Measurements from ENCODE around the gene TARM1.

The TARM1 gene

DNA sequence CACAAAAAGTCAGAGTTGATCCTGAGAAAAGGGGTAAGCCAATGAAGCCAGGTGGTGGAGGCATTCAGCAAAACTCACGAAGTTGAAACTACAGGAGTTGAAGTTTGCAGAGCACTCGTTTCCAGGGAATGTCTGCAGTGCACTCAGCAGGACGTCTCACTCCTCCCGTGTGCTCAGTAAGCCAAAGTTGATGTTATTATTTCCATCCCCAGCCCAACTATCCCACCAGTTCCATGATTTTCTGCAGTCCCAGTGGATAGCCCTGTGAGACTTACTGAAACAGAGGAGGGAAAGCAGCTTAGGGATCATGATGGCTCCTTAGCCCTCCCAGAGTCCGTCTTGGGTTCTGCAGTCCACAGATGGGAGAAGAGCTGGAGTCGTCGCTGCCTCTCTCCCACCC lies at the start of gene TARM1:
Gene TARM1, minus strand, starts transcription at position 334 of the 400 bp plus-strand sequence. Its CDS starts 25 bp downstream, at position 309.
- TF ChIP-seq, protein P1, sequence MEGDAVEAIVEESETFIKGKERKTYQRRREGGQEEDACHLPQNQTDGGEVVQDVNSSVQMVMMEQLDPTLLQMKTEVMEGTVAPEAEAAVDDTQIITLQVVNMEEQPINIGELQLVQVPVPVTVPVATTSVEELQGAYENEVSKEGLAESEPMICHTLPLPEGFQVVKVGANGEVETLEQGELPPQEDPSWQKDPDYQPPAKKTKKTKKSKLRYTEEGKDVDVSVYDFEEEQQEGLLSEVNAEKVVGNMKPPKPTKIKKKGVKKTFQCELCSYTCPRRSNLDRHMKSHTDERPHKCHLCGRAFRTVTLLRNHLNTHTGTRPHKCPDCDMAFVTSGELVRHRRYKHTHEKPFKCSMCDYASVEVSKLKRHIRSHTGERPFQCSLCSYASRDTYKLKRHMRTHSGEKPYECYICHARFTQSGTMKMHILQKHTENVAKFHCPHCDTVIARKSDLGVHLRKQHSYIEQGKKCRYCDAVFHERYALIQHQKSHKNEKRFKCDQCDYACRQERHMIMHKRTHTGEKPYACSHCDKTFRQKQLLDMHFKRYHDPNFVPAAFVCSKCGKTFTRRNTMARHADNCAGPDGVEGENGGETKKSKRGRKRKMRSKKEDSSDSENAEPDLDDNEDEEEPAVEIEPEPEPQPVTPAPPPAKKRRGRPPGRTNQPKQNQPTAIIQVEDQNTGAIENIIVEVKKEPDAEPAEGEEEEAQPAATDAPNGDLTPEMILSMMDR (IDR thresholded peaks at IDR 0.05; ENCODE audit: insufficient read depth, low read length, poor library complexity, severe bottlenecking): no peak
- H3K27me3 ChIP-seq (replicated peaks; ENCODE audit: control insufficient read depth, insufficient read depth, low read length): no peaks in the 10 kb centered on the region
- no peaks in the 10 kb centered on the region for H3K36me3 ChIP-seq (ENCODE audit: control insufficient read depth, insufficient read depth, low read length)
- H3K4me3 ChIP-seq (replicated peaks; ENCODE audit: low read depth, low read length): no peak within 1 kb of the TSS
- DNase-seq (ENCODE audit: extremely low read depth, insufficient read length): no peak

DNA sequence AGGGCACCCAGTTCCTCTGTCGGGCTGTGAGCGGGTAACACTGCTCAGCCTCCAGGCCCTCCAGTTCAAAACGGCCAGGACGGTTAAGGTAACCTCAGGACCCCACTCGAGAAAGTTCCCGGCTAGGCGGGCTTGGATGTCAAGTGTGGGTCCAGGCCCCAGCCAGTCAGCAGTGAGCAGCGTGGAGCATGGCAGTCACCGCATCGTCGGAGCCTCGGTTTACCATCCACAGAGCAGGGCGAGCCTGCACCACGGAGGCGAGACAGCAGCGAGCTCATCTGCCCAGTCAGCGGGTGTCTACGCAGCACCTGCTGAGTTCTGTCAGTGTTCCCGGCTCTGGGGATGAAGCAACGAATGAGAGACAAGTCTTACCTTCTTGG lies 48.4 kb upstream of the TARM1 start:
- peaks cover 29% of the 10 kb centered on the region for H3K36me3 ChIP-seq (ENCODE audit: control insufficient read depth, insufficient read depth, low read length)
- DNase-seq (ENCODE audit: extremely low read depth, insufficient read length): no peak
- TF ChIP-seq, protein P1 (IDR thresholded peaks at IDR 0.05; ENCODE audit: insufficient read depth, low read length, poor library complexity, severe bottlenecking): no peak
- H3K27me3 ChIP-seq (replicated peaks; ENCODE audit: control insufficient read depth, insufficient read depth, low read length): no peaks in the 10 kb centered on the region
- no peak overlapping the region for H3K4me3 ChIP-seq (replicated peaks; ENCODE audit: low read depth, low read length)

GRCh38 chr19:54128796-54129616 lies 47.8 kb upstream of the TARM1 start:
- no peaks in the 10 kb centered on the region for H3K27me3 ChIP-seq (replicated peaks; ENCODE audit: control insufficient read depth, insufficient read depth, low read length)
- no peak overlapping the region for H3K4me3 ChIP-seq (replicated peaks; ENCODE audit: low read depth, low read length)
- peaks cover 34% of the 10 kb centered on the region for H3K36me3 ChIP-seq (ENCODE audit: control insufficient read depth, insufficient read depth, low read length)
- TF ChIP-seq, protein P1 (IDR thresholded peaks at IDR 0.05; ENCODE audit: insufficient read depth, low read length, poor library complexity, severe bottlenecking): no peak
- no peak for DNase-seq (ENCODE audit: extremely low read depth, insufficient read length)

GRCh38 chr19:54128441-54128725 lies 47.2 kb upstream of the TARM1 start:
- no peak for DNase-seq (ENCODE audit: extremely low read depth, insufficient read length)
- Histone ChIP-seq H3K27me3 (replicated peaks; ENCODE audit: control insufficient read depth, insufficient read depth, low read length) (no peaks in the 10 kb centered on the region), H3K36me3 (ENCODE audit: control insufficient read depth, insufficient read depth, low read length) (peaks cover 39% of the 10 kb centered on the region), H3K4me3 (replicated peaks; ENCODE audit: low read depth, low read length) (no peak overlapping the region)
- TF ChIP-seq, protein P1 (IDR thresholded peaks at IDR 0.05; ENCODE audit: insufficient read depth, low read length, poor library complexity, severe bottlenecking): no peak

DNA sequence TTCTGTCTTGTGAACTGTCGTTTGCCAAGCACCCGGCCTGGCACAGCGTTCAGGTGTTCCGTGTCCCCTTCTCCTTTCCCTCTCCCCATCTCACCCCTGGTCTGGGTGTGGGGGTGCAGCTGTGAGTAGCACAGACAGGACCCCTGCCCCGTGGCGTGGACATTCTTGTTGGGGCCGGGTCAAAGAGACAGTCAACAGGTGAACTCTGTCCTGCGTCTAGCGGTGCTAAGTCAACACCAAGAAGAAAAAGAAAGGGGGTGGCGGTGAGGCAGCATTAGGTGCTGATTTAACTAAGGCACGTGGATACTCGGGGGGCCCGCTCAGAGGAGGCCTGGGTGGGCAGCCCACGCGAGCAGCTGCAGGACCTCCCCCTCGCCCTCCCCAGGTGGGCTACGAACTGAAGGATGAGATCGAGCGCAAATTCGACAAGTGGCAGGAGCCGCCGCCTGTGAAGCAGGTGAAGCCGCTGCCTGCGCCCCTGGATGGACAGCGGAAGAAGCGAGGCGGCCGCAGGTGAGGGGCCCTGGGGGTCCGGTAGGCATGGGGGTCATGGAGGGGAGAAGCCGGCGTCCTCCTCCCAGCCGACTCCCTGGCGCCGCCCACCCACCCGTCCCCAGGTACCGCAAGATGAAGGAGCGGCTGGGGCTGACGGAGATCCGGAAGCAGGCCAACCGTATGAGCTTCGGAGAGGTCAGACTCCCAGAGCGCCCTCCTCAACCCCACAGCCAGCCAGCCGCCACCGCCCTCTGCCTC lies 46.7 kb upstream of the TARM1 start:
- TF ChIP-seq, protein P1 (IDR thresholded peaks at IDR 0.05; ENCODE audit: insufficient read depth, low read length, poor library complexity, severe bottlenecking): no peak
- no peak overlapping the region for H3K4me3 ChIP-seq (replicated peaks; ENCODE audit: low read depth, low read length)
- no peak for DNase-seq (ENCODE audit: extremely low read depth, insufficient read length)
- H3K27me3 ChIP-seq (replicated peaks; ENCODE audit: control insufficient read depth, insufficient read depth, low read length): no peaks in the 10 kb centered on the region
- H3K36me3 ChIP-seq (ENCODE audit: control insufficient read depth, insufficient read depth, low read length): peaks cover 43% of the 10 kb centered on the region
